Gastrocnemius medialis (tissue), 4 donors: ENCODE data around the gene CCDC30.

Experiments used
- POLR2A ChIP-seq, 2 donors: fragments of 450-650 bp; IDR thresholded peaks; one replicate each; pipeline ENCODE4 v1.6.1; 2017; ENCODE audit warnings: antibody characterized with exemption in 2 of 2, mild to moderate bottlenecking in 2 of 2, moderate library complexity in 2 of 2
- TF ChIP-seq, protein P1 (sequence below), 5 experiments: fragments of 450-650 bp in 3 of 5; fragments of 200-600 bp in 2 of 5; sonication (generic) in 2 of 5; IDR thresholded peaks in 4 of 5; conservative IDR thresholded peaks in 1 of 5; 1 replicate in 4 of 5; 2 replicates in 1 of 5; pipeline ENCODE4 v1.5.1; 2016 to 2019; ENCODE audit warnings: antibody characterized with exemption in 5 of 5, mild to moderate bottlenecking in 3 of 5, moderate library complexity in 3 of 5

DNA sequence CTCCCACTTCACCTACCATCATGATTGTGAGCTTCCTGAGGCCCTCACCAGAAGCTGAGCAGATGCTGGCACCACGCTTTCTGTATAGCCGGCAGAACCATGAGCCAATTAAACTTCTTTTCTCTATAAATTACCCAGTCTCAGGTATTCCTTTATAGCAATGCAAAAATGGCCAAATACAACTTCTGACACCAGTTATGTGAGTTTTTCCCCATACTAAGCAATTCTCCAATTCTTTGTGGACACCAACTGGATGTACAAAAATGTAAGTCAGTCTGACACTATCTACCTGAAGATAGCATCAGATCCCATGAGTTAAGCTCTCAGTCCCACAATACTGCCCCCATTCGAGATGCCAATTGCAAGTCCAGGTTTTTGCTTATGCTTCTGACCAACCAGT, 129.7 kb downstream of the CCDC30 start:
- TF ChIP-seq, protein P1, sequence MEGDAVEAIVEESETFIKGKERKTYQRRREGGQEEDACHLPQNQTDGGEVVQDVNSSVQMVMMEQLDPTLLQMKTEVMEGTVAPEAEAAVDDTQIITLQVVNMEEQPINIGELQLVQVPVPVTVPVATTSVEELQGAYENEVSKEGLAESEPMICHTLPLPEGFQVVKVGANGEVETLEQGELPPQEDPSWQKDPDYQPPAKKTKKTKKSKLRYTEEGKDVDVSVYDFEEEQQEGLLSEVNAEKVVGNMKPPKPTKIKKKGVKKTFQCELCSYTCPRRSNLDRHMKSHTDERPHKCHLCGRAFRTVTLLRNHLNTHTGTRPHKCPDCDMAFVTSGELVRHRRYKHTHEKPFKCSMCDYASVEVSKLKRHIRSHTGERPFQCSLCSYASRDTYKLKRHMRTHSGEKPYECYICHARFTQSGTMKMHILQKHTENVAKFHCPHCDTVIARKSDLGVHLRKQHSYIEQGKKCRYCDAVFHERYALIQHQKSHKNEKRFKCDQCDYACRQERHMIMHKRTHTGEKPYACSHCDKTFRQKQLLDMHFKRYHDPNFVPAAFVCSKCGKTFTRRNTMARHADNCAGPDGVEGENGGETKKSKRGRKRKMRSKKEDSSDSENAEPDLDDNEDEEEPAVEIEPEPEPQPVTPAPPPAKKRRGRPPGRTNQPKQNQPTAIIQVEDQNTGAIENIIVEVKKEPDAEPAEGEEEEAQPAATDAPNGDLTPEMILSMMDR (IDR thresholded peaks at IDR 0.05 in 4 of 5, conservative IDR thresholded peaks at IDR 0.05 in 1 of 5) = no peak
- TF ChIP-seq POLR2A (IDR thresholded peaks at IDR 0.05) = no peak
